CD4-positive, alpha-beta T cell treated with Interleukin-15 for 4 hours (primary cell): ENCODE results near the gene RBM26.
"Not testable (repeated sequence)": the region's sequence is repeated elsewhere in the genome, so short reads cannot be mapped to it uniquely, and the experiment has no call there.

Source experiments
- DNase-seq: peaks from one replicate; pipeline ENCODE4 v3.0.0-alpha.2; 2020; ENCODE audit warnings: low spot score

The RBM26 gene

DNA sequence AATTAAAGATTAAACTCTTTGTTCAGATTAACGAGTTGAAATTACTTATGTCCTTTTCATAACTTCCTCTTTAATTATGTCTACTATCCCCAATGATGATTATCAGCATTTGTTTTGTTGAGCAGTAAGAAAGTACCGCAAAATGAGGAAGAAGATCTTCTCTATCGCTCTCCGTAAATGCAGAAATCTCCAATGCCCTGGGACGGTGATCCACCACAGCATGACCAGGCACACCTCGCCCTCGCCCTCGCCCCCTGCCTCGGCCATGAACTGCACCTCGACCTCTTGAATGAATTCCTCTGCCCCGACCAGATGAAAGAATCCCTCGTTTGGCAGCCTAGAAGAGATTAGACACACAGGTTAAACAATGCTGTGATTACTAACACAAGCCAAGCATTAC, 69.1 kb downstream of the RBM26 start:
- no peak for DNase-seq

DNA sequence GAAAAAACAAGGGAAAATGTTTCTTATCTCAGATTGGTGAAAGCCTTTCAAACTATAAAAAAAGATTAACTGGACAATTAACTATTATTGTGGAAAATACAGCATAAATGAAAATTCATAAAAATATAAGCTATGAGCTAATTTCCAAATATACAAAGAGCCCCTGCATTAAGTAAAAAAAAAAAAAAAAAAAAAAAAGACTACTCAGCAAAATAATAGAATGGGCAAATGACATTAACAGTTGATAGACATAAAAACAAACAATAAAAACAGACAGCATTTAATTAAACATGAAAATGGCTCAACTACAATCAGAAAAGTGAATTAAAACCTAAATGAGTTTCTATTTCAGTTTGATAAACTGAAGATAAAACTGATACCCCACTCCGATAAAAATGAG, 77.5 kb downstream of the RBM26 start:
- DNase-seq: no peak

DNA sequence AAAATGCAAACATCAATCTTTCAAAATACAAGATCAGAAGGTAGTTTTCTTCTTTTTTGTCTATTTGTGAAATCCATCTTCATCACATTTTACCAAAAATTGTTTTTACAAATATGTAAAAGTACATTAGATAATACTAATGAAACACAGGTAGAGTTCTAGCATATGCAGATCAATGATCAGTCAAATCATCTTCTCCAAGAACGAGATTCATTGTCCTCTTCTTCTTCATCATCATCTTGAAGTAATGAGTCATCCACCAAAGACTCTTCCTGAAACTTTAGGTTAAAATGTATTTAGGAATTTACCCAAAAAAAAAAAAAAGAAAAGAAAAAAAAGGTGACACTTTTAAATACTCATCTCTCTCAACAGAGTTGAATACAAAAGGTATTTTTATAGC, 85.6 kb downstream of the RBM26 start:
- no peak for DNase-seq

DNA sequence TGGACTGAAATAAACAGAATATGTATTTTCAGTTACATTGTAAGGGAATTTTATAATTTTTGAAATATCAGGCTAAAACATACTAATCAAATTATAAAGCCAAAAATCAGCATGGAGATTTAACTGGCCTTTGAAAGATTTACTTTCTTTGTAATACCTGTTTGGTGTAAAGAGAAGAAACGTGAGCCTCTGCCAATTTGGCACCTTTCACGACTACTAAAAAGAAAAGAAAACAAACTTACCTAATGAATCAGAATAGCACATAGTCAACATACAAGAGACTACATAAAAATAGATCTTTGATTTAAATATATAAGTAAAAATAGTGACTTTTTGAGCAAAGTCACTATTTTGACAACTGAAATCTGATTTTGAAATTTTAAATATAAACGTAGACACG, 87.4 kb downstream of the RBM26 start:
- no peak for DNase-seq

DNA sequence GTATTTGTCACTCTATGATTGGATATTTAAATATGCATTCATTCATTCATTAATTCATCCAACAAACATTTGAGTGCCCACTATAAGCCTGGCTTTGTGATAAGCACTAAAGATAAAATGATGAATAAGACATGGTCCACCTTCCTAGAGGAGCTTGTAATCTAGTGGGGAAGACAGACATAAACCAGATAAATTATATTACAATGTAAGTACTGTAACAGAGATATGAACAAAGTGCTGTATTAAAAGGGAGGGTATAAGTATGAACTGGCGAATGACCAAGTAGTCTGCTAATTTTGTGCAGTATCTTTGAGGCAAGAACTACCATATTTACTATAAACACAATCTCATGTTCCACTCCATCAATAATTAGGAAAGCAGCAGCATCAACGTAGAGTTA, 88.2 kb downstream of the RBM26 start:
- DNase-seq: no peak

DNA sequence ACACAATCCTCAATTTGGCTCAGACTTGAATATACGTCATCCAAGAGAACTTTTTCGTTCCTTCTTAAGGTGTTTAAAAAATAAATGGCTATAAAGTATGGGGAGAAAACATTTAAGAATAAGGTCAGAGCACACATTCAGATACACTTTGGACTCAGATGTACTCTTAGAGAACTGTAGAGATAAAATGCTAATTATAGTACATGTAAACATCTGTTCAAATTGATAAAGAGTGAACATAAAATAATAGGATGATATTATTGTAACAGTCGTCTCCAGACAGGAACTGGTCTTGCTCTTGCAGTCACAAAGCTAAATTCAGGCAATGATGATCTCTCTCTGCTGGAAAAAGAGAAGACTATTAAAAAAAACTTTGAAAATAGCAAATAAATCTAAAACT, 91.4 kb downstream of the RBM26 start:
- no peak for DNase-seq

DNA sequence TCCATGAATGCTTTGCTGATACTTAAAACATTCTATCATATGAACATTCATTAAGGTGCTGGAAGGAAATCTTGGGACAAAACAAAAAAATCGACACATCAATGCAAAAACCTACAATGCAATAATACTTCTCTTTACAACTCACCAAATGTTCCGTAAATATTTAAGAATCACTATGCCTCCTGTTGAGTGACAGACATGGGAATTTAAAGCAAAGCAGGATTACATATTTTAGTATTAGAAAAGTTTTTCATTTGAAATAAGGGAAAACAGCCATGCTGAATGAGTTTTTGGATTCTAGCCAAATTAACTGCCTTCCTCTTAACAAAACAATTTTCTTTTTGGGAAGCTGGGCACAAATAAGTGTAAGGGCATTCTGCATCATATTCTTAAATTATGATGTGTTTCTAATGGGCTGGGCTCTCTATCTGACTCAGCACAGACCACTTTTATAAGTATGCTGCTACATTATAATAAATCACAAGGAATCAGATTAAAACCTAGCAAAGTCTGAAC, 93.7 kb downstream of the RBM26 start:
- DNase-seq: no peak

DNA sequence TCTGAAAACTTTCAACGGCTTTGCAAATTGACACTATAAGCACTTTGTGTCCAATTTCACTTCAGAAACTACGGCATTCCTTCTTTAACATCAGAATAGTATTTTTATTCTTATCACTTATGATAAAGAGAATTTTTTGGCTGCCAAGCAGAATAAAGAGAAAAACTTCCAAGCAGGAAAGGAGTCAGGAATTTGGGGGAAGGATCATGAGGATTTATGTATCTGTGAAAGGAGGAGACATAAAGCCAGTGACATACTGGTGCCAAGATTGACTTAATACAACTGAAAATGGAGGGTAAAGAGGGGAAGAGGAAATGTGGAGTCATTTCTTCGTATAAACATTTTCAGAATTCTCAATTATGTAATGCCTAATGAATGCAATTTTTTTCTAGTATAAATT, 94.7 kb downstream of the RBM26 start:
- no peak for DNase-seq

DNA sequence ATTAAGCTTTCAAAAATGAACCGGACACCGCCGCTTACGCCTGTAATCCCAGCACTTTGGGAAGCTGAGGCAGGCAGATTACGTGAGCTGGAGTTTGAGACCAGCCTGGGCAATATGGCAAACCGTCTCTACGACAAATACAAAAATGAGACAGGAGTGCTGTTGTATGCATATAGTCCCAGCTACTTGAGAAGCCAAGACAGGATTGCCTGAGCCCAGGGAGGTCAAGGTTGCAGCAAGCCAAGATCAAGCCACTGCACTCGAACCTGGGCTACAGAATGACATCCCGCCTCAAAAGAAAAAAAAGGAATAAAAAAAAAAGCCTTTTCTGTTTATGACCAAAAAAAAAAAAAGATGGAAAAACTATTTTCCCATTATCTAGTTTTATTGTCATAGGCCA, 96.4 kb downstream of the RBM26 start:
- DNase-seq: no peak

DNA sequence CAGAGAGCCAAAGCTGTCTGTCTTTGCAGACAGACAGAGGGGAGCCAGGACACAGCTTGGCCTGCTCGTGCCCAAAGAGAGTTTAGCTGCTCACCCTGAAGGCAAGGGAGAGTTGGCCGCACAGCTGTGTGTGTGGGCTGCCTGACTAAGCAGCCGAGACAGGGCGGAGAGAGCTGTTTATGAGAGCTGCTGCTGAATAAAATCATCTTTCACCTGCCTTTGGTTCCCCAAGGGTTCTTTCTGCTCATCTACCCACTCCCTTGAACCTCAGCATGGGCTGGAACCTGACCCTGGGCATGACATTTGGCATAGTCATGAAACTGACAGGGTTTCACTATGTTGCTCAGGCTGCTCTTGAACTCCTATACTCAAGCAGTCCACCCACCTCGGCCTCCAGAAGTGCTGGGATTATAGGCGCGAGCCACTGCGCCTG, 98.2 kb downstream of the RBM26 start:
- no peak for DNase-seq

DNA sequence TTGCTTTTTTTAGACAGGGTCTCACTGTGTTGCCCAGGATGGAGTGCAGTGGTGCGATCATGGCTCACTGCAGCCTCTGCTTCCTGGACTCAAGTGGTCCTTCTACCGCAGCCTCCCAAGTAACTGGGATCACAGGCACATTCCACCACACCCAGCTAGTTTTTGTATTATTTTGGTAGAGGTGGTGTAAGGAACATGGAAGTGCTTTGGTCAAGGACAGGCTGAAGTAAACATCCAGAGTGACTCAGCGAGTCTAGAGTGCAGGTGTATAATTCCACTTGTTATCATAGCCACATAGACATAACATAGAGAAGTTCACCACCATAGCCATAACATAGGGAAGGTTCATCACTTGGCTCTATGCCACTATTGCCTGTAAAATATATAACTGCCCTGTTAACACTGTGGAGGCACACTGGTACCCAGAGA, 98.6 kb downstream of the RBM26 start:
- no peak for DNase-seq

DNA sequence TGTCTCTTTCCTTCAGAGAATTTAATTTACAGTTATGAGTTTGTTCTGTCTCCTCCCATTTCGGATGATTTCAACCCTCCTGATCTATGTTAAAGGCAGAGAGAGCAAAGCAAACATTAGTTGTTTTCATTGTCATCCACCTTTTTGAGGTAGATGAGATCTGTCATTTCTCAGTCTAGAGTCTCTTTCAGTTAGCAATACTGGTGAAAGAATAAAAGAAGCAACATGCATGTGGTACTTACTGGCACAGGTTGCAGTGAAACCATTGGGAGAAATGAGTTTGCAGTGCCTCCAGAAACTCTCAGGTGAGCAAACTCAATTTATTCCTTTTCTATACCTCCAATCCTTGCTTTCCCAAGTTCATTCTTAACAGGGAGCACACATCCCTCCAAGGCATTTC, 99.4 kb downstream of the RBM26 start:
- no peak for DNase-seq

DNA sequence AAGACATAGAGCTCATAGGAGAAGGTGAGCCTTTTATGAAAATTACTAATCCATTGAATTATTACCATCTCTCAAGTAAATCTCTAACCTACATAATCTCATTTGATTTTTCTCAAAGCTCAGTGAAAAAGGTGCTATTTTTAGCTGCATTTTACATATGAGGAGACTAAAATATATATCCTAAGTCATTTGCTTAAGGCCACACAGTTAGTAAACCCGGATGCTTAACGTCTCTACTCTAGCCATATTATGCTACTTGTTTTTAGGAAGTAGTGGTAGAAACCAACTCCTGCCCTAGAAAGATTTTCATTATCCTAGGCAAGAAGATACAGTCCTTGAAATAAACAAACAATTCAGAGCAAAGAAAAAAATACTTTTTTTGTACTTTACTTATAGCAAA, 108.9 kb downstream of the RBM26 start:
- no peak for DNase-seq

DNA sequence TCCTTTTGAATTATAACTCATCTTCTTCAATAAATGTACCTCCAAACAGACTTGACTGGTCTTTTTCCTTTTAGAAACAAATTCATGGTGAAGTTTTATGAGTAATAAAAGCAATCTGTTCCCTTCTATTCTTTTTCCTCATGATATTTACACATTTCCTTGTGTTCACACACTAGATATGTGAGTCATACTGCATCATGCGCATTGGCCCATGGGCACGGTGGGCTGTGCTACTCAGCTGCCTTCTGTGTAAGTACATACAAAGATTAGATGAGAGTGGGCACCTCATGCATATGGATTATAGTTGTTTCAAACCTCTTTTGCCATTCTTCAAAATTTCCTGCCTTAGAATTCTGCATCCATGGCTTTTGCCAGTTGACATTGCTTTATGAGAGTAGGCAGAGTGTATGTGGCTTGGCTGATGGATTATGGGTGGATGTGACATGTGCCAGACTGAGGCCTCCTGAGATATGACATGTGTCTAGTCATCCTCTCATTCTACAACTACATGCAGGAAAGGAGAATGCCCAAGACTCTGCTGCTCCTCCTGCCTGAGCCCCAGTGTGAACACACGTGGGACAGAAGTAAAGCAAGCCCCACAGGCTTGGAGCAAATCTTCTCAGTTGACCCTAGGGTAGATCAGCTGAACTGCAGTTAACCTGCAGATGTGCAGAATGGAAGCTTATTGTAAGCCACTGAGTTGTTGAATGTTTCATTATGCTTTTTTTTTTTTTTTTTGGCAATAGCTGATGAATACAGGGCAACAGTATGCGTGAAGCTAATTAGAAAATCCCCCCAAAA, 109.9 kb downstream of the RBM26 start:
- no peak for DNase-seq

DNA sequence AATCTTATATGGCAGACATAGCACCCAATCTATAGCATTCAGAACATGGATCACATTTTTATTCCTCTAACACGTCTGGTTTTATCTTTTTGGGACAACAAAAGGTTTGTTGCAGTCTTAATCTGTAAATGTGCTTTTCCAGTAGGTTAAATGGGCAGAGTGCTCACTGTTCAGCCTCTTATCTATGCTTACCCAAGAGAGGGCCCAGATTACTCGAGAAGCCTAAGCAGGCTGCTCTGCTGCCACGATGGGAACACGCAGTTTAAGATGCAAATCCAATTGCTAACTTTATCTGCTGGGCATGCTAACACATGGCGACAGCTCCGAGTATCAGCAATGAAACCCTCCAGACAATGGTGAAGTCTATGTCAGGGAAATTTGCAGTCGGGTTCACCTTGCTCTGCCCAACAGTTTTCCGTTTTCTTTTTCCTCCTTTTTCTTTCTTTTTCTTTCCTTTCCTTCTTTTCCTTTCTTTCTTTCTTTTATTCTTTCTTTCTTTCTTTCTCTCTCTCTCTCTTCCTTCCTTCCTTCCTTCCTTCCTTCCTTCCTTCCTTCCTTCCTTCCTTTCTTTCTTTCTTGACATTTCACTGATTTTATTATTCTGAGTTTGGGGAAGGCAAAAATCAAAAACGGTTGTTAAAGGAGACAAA, 115.3 kb downstream of the RBM26 start:
- no peak for DNase-seq

DNA sequence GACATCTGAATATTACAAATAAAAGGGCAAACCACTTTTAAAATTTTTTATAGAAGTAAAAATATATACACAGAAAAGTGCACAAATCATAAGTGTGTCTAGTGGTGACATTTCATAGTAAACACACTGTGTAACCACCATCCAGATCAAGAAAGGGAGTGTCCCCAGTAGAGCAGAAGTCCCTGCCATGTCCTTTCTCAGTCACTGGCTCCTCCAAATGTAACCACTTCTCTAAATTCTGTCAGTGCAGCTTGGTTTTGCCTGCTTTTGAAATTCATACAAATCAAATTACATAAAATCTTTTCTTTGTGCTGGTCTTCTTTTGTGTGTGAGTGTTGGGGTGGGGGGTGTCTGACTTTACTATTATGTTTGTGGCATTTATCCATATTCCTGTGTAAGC, 116.5 kb downstream of the RBM26 start:
- no peak for DNase-seq

DNA sequence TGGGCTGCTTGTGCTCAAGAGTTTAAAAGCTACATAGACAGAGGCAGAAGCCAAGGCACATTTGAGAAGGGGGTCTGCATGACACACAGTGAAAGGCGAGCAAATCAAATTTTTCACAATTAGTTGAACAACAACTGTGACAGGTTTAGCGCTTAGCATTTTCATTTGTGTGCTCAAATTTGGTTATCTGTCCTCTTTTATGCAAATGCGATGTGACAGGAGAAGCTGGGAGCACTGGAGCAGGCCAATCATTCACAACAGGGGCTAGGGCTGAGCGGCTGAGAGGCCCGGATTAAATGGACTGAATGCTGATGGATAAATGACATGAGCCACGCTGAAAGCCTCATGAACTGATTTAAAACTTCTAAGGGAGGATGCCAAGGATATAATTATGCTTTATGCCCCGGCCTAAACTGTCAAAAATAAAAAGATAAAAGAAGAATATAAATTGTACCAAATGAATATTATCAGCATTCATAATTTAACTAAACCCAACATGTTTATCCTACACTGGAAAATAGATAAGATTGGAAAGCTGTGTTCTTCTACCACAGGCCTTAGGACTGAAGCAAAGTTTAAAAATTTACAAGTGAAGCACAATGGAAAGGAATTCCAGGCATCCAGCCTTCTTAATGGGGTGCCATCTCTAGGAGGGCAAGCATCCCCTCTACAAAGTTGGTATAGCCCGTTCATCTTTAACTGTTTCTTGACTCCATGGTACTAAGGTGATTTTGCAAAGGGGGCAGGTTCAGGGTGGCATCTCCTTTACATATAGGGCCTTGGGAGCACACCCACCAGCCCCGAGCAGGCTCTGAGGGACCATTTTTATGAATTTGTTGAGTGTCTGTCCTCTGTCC, 117.9 kb downstream of the RBM26 start:
- DNase-seq: no peak

DNA sequence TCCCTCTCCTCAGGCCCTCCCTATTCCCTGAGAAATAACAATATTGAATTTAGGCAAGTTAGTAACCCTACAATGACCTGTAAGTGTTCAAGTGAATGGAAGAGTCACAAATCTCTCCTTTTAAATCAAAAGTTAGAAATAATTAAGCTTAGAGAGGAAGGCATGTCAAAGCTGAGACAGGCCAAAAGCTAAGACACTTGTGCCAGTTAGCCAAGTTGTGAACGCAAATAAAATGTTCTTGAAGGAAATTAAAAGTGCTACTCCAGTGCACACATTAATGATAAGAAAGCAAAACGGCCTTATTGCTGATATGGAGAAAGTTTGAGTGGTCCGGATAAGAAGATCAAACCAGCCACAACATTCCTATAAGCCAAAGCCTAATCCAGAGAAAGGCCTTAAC, 120.9 kb downstream of the RBM26 start:
- no peak for DNase-seq

DNA sequence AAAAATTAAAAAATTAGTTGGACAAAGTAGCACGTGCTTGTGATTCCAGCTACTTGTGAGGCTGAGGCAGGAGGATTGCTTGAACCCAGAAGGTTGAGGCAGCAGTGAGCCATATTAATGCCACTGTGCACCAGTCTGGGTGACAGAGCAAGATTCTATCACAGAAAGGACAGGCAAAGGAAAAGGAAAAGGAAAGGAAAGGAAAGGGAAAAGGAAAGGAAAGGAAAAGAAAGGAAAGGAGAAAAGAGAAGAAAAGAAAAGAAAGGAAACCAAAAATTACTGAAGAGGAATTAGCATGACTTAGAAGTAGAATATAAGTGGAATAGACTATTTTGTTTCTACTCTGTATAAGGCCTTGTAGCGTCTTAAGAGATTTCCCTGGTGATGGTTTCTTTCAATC, 122.3 kb downstream of the RBM26 start:
- no peak for DNase-seq

DNA sequence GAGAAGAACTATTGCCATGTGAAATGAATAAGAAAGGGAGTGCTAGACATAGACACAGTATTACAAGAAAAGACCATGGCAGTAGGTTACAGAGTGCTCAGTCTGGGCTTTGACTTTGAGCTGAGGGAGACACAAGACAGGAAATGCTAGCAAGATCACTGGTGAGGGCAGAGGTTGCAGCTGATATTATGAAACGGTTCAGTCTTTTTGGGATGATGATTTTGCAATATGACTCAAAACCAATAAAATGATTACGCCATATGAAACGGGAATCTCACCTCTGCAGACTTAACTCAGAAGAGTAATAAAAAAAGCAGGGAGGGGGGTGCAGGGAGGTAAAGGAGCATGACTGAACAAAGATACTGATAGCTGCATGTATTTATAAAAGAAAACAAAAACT, 123.1 kb downstream of the RBM26 start:
- DNase-seq: no peak

DNA sequence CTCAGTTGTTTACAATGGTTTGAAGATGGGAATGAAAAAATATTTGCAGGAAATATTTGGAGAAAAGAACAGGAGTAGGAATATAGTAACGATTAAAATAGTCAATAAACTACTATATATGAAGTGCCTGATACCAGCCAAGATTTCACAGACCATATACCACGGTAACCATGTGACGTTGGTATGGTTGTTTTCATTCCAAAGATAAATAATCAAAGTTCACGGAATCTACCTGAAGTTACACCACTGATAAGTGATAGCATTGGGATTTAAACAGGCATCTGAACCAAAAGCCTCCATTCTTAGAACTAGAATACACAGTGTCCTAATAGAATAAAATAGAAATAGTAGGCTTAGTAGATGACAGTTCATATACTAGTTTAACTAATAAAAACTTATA, 123.5 kb downstream of the RBM26 start:
- no peak for DNase-seq

DNA sequence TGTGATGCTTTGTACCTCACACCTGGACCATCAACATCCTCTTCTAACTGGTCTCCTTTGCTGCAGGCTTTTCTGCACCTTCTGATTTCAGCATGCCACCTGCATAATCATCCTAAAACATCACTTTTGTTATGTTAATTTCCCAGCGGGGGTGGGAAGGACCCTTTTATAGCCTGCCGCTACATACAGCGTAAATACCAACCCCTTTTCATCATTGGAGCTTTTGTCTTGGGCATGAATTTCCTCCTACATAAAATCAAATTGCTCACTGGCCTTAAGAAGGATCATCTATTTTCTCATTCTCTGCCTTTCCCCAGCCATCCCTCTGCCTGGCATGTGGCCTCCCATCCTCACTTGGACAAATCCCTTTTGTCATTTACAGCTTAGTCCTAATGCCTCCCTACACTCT, 124.7 kb downstream of the RBM26 start:
- no peak for DNase-seq

DNA sequence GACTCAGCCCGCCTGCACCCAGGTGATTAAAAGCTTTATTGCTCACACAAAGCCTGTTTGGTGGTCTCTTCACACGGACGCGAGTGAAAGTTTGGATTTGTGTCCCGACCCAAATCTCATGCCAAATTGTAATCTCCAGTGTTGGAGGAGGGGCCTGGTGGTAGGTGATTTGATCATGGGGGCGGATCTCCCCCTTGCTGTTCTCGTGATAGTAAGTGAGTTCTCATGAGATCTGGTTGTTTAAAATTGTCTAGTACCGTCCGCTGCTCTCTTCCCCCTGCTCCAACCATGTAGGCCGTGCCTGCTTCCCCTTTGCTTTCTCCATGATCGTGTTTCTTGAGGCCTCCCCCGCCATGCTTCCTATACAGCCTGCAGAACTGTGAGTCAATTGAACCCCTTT, 126.3 kb downstream of the RBM26 start:
- not testable (repeated sequence) for DNase-seq
